DOHH2 (cell line): ENCODE results near the gene RAD23A.

Experiments
- H3F3A ChIP-seq: fragments of 200-600 bp; sonication (generic), shearing (Covaris generic); 2 replicates; pipeline ENCODE4 v1.6.0; 2016; ENCODE audit warnings: antibody characterized with exemption, mild to moderate bottlenecking; ENCODE audit not compliant: control insufficient read depth, insufficient read depth
- H3K27ac ChIP-seq: fragments of 200-600 bp; sonication (generic); 2 replicates; pipeline ENCODE4 v1.5.1; 2014; ENCODE audit warnings: low read depth, mild to moderate bottlenecking, low read length, moderate library complexity
- H3K27me3 ChIP-seq: fragments of 200-600 bp; sonication (generic); 2 replicates; pipeline ENCODE4 v1.6.1; 2014; ENCODE audit warnings: mild to moderate bottlenecking, low read length, mixed read lengths; ENCODE audit not compliant: control insufficient read depth
- H3K36me3 ChIP-seq: fragments of 200-600 bp; sonication (generic); 2 replicates; pipeline ENCODE4 v1.6.1; 2014; ENCODE audit warnings: mild to moderate bottlenecking, low read length, moderate library complexity, mixed read lengths; ENCODE audit not compliant: control insufficient read depth
- H3K4me1 ChIP-seq: fragments of 200-600 bp; sonication (generic); 2 replicates; pipeline ENCODE4 v1.6.1; 2014; ENCODE audit warnings: mild to moderate bottlenecking, low read length, mixed read lengths; ENCODE audit not compliant: control insufficient read depth
- H3K4me2 ChIP-seq: fragments of 200-600 bp; sonication (generic); 2 replicates; pipeline ENCODE4 v1.6.0; 2014; ENCODE audit warnings: mild to moderate bottlenecking, low read length, moderate library complexity
- H3K4me3 ChIP-seq: fragments of 200-600 bp; sonication (generic); 2 replicates; pipeline ENCODE4 v1.5.1; 2014; ENCODE audit warnings: mild to moderate bottlenecking, low read length, mixed read lengths
- H3K79me2 ChIP-seq: fragments of 200-600 bp; sonication (generic); 2 replicates; pipeline ENCODE4 v1.6.1; 2014; ENCODE audit warnings: mild to moderate bottlenecking, low read length, mixed read lengths; ENCODE audit not compliant: control insufficient read depth
- H3K9me2 ChIP-seq: fragments of 200-600 bp; sonication (generic); replicated peaks from 2 replicates; pipeline ENCODE4 v1.6.1; 2014; ENCODE audit warnings: mild to moderate bottlenecking, low read length, mixed read lengths; ENCODE audit not compliant: control insufficient read depth
- H3K9me3 ChIP-seq: fragments of 200-600 bp; sonication (generic); 2 replicates; pipeline ENCODE4 v1.6.1; 2014; ENCODE audit warnings: antibody characterized with exemption, low read length, mixed read lengths; ENCODE audit not compliant: control insufficient read depth, insufficient read depth
- H4K20me1 ChIP-seq: fragments of 200-600 bp; sonication (generic); 2 replicates; pipeline ENCODE4 v1.6.0; 2014; ENCODE audit warnings: low read depth, mild to moderate bottlenecking, antibody characterized with exemption, low read length, moderate library complexity; ENCODE audit not compliant: control insufficient read depth, insufficient read depth
- CTCF ChIP-seq: fragments of 200-600 bp; sonication (generic); IDR thresholded peaks from one replicate; pipeline ENCODE4 v1.5.1; 2014; ENCODE audit warnings: antibody characterized with exemption, mild to moderate bottlenecking, low read depth, low read length; ENCODE audit not compliant: poor library complexity, severe bottlenecking
- EZH2phosphoT487 ChIP-seq: fragments of 200-600 bp; sonication (generic); IDR thresholded peaks from 2 replicates; pipeline ENCODE4 v1.6.1; 2017; ENCODE audit warnings: borderline replicate concordance, mild to moderate bottlenecking, antibody characterized with exemption, low read length, moderate library complexity, mixed read lengths

RAD23A gene

GRCh38 chr19:12945479-12946091 lies at the start of gene RAD23A:
RAD23A (plus strand) TSS chr19:12945862; CDS start chr19:12945949, 87 bp downstream.
- Histone ChIP-seq H3K79me2 (peaks cover 55% of the 10 kb centered on the region), H3K9me3 (no peaks in the 10 kb centered on the region), H3K27ac (peak within 1 kb of the TSS; percentile 76), H3K36me3 (peaks cover 92% of the 10 kb centered on the region), H3K27me3 (no peaks in the 10 kb centered on the region), H3K4me3 (peak within 1 kb of the TSS; percentile 86), H3K9me2 (no peaks in the 10 kb centered on the region), H4K20me1 (peaks cover 3% of the 10 kb centered on the region), H3F3A (peaks cover 47% of the 10 kb centered on the region), H3K4me1 (peaks cover 52% of the 10 kb centered on the region), H3K4me2 (peak within 1 kb of the TSS; percentile 86)
- no peak for TF ChIP-seq CTCF
- TF ChIP-seq EZH2phosphoT487 = no peak

DNA sequence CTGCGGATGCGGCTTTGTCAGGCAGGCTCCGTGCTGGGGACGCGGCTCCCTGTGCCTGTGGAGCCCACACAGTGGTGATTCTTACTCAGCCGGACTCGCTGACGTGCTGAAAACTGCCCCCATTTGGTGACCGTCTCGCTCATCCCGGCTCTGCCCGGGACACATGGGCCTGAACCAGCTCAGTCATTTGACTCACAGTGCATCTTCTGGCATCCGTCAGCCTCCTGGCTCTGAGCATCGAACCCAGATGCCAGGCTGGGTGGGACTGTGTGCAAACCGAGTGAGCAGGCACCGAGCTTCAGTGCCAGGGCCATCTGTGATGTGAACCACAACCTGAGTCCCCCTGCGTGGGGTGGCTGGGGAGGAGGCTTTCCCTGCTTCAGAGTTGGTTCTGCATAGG lies 49.2 kb upstream of the RAD23A start:
- H3K9me3 ChIP-seq = no peaks in the 10 kb centered on the region
- no peak overlapping the region for H3K4me3 ChIP-seq
- H3K36me3 ChIP-seq = peaks cover 27% of the 10 kb centered on the region
- H4K20me1 ChIP-seq = no peaks in the 10 kb centered on the region
- H3K9me2 ChIP-seq = no peaks in the 10 kb centered on the region
- TF ChIP-seq CTCF = no peak
- no peak for TF ChIP-seq EZH2phosphoT487
- H3K79me2 ChIP-seq = peaks cover 8% of the 10 kb centered on the region
- no peak overlapping the region for H3K27ac ChIP-seq
- no peaks in the 10 kb centered on the region for H3F3A ChIP-seq
- H3K4me2 ChIP-seq = no peak overlapping the region
- peaks cover 6% of the 10 kb centered on the region for H3K4me1 ChIP-seq
- H3K27me3 ChIP-seq = no peaks in the 10 kb centered on the region

DNA sequence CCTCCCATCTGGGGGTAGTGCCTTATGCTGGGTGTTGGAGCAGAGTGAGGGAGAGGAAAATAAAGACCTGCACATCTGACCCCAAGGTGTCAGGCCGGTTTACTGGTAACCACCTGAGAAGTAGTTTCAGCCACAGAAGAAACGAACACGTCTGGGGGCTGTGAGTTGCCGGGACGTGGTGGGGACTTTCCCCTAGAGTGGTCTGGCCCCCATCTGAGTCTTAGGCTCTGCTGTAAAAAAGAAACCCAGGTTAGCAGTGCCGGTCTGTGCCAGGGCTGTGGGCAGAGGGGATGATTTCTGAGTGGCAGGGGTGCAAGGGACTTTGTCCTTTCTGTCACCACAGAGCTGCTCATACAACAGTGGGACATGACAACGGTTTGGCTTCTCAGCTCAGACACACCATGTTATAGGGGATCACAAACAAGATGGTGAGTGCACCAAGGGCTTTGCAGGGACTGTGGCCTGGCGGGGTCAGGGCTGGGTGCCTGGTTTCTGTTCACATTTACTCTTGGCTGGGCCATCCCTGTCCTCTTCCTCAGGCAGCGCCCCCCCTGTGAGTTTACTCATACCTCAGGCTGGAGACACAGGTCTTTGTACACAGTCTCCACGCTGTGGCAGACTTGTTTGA lies 45.7 kb upstream of the RAD23A start:
- no peaks in the 10 kb centered on the region for H3K79me2 ChIP-seq
- no peak overlapping the region for H3K4me2 ChIP-seq
- H3K36me3 ChIP-seq = peaks cover 24% of the 10 kb centered on the region
- no peaks in the 10 kb centered on the region for H3K4me1 ChIP-seq
- 0 out of 2 replicates have a peak, but pooled peaks cover 2% of the 10 kb centered on the region for H4K20me1 ChIP-seq
- no peak overlapping the region for H3K4me3 ChIP-seq
- no peak for TF ChIP-seq CTCF
- TF ChIP-seq EZH2phosphoT487 = no peak
- no peaks in the 10 kb centered on the region for H3K9me3 ChIP-seq
- no peaks in the 10 kb centered on the region for H3F3A ChIP-seq
- no peaks in the 10 kb centered on the region for H3K27me3 ChIP-seq
- no peak overlapping the region for H3K27ac ChIP-seq
- H3K9me2 ChIP-seq = no peaks in the 10 kb centered on the region
